CD4-positive, alpha-beta T cell (primary cell): ENCODE results near the gene ACAP3. TPM values are rescaled to one million over a fixed set of nuclear protein-coding genes. Genes with fewer than 3 reads are reported as not detected.

Experiments used
- ATAC-seq: fragments of 200-7000 bp; cut with Tn5 transposase; one replicate; pipeline ENCODE4 v1.10.0; 2022; ENCODE audit warnings: mild to moderate bottlenecking; ENCODE audit not compliant: poor library complexity
- CTCF ChIA-PET: fragments of 350-600 bp; sonication (Branson Sonifier 250); formaldehyde crosslinking; loops from one replicate; lab custom pipeline; 2021; ENCODE audit warnings: antibody characterized with exemption, inconsistent platforms; lab: Charles Lee
- POLR2A ChIA-PET: fragments of 350-600 bp; sonication (Branson Sonifier 250); formaldehyde crosslinking; loops from one replicate; lab custom pipeline; 2021; ENCODE audit warnings: antibody characterized with exemption, inconsistent platforms; lab: Charles Lee
- DNase-seq, 14 experiments: peaks; one replicate each; pipeline ENCODE4 v3.0.0-alpha.2; 2013 to 2020; ENCODE audit warnings: mixed read lengths in 2 of 14
- H3K27ac ChIP-seq, 2 donors: one replicate each; pipeline versions ENCODE4 v1.5.1 to v1.7.0; 2013; ENCODE audit warnings: low read length in 2 of 2, low read depth in 1 of 2, mild to moderate bottlenecking in 1 of 2
- H3K27me3 ChIP-seq, 2 experiments: 1 replicate in 1 of 2; 2 replicates in 1 of 2; pipeline versions ENCODE4 v1.6.1 to v1.7.0; 2013; ENCODE audit warnings: low read length in 2 of 2, control low read depth in 1 of 2, mild to moderate bottlenecking in 1 of 2, moderate library complexity in 1 of 2; ENCODE audit not compliant: insufficient read depth in 2 of 2, control insufficient read depth in 1 of 2
- H3K36me3 ChIP-seq: one replicate; pipeline ENCODE4 v1.6.1; 2013; ENCODE audit warnings: low read length, control low read depth; ENCODE audit not compliant: insufficient read depth
- H3K4me1 ChIP-seq: one replicate; pipeline ENCODE4 v1.6.1; 2013; ENCODE audit warnings: low read length, control low read depth; ENCODE audit not compliant: insufficient read depth
- H3K4me3 ChIP-seq: one replicate; pipeline ENCODE4 v1.5.1; 2013; ENCODE audit warnings: mild to moderate bottlenecking, low read length, moderate library complexity
- H3K9me3 ChIP-seq, 2 experiments: 1 replicate in 1 of 2; 2 replicates in 1 of 2; pipeline versions ENCODE4 v1.6.1 to v1.7.0; 2013; ENCODE audit warnings: low read length in 2 of 2, mild to moderate bottlenecking in 2 of 2, control low read depth in 1 of 2, moderate library complexity in 1 of 2; ENCODE audit not compliant: control insufficient read depth in 1 of 2, insufficient read depth in 1 of 2
- H3K27ac Mint-ChIP-seq: one replicate; pipeline ENCODE4 v1.8.0; 2020; ENCODE audit warnings: mixed read lengths
- H3K27me3 Mint-ChIP-seq: one replicate; pipeline ENCODE4 v1.8.0; 2021; ENCODE audit warnings: mixed read lengths
- H3K36me3 Mint-ChIP-seq: one replicate; pipeline ENCODE4 v1.8.0; 2021; ENCODE audit warnings: low read depth, mixed read lengths
- H3K4me1 Mint-ChIP-seq: one replicate; pipeline ENCODE4 v1.8.0; 2021; ENCODE audit warnings: low read depth, mixed read lengths
- H3K4me3 Mint-ChIP-seq: one replicate; pipeline ENCODE4 v1.8.0; 2020; ENCODE audit warnings: mild to moderate bottlenecking, mixed read lengths
- H3K9me3 Mint-ChIP-seq: one replicate; pipeline ENCODE4 v1.8.0; 2020; ENCODE audit warnings: mixed read lengths
- CTCF ChIP-seq: fragments of 200-600 bp; IDR thresholded peaks from one replicate; pipeline ENCODE4 v1.8.0; 2022; ENCODE audit warnings: antibody characterized with exemption, mild to moderate bottlenecking
- intact Hi-C, 2 experiments: fragments of 100-400 bp; cut with DNase I in 1 of 2; cut with micrococcal nuclease in 1 of 2; formaldehyde crosslinking; loops; one replicate each; pipeline versions ENCODE4 v1.15.1 to v1.9.0; 2023 to 2025; cut with DNase I, micrococcal nuclease
- total RNA-seq, 174 experiments: library from RNA in 2 of 174; stranded (reverse) in 2 of 174; gene quantifications; one replicate each; pipeline ENCODE4 v1.2.3 and lab custom pipeline; 2021 to 2026

ACAP3 gene
- total RNA-seq, 2 experiments from 2014 or later = 45.3 to 46.4 TPM

- no peak for ATAC-seq
- Histone ChIP-seq H3K9me3 (peaks cover 0 to 3% of the 10 kb centered on the region in 2 experiments), H3K27ac (no peak overlapping the region), H3K4me1 (peaks cover 14% of the 10 kb centered on the region), H3K36me3 (no peaks in the 10 kb centered on the region), H3K4me3 (no peak overlapping the region), H3K27me3 (no peaks in the 10 kb centered on the region)
- ChIA-PET POLR2A (no interaction called here), CTCF (no interaction called here)
- no peaks in the 10 kb centered on the region for H3K4me1 Mint-ChIP-seq
- DNase-seq = peak in 1 of 14 experiments; percentile 40
- H3K9me3 Mint-ChIP-seq = no peaks in the 10 kb centered on the region
- no peak overlapping the region for H3K4me3 Mint-ChIP-seq
- H3K27ac Mint-ChIP-seq = no peak overlapping the region
- intact Hi-C loops = no loop called here
- H3K27me3 Mint-ChIP-seq = no peaks in the 10 kb centered on the region
- H3K36me3 Mint-ChIP-seq = no peaks in the 10 kb centered on the region
- no peak for TF ChIP-seq CTCF
Observed at GRCh38 chr1:1287288-1288110, 20.2 kb downstream of the ACAP3 start.

DNA sequence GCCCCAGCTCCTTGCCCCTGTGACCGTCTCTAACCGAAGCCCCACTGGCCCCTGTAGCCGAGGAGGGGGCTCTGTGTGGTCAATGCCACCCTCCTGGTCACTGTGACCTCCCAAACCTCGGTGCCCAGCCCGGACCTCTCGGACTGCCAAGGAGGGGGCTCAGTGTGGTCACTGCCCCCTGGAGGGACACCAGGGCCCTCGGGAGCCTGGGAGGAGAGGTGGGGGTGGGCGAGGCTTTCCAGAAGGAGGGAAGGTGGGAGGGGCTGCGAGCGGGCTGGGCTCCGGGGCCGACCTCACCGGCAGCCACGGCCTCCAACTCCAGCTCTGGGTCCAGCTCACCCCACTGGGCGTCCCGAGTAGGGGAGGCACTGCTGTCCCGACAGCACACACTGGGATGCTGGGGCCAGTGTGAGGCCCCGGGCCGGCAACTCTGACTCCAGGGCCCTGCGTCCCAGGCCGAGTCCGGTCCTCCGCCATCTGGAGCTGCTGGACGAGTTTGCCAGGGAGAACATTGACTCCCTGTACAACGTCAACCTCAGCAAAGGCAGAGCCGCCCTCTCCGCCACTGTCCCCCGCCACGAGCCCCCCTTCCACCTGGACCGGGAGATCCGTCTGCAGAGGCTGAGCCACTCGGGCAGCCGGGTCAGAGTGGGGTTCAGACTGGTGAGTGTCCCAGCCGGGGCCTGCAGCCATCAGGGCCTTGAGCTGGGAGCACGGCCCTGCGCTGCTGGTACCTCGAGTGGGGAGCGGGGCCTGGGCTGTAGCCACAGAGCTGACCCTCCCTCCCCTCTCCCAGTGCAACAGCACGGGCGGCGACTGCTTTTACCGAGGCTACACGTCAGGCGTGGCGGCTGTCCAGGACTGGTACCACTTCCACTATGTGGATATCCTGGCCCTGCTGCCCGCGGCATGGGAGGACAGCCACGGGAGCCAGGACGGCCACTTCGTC, 21.1 kb downstream of the ACAP3 start:
- TF ChIP-seq CTCF = no peak
- no peaks in the 10 kb centered on the region for H3K4me1 Mint-ChIP-seq
- Histone ChIP-seq H3K9me3 (peaks cover 0 to 3% of the 10 kb centered on the region in 2 experiments), H3K36me3 (no peaks in the 10 kb centered on the region), H3K4me3 (no peak overlapping the region), H3K27ac (no peak overlapping the region), H3K27me3 (no peaks in the 10 kb centered on the region), H3K4me1 (peaks cover 7% of the 10 kb centered on the region)
- POLR2A ChIA-PET = no interaction called here
- no peaks in the 10 kb centered on the region for H3K36me3 Mint-ChIP-seq
- H3K9me3 Mint-ChIP-seq = no peaks in the 10 kb centered on the region
- CTCF ChIA-PET = no interaction called here
- intact Hi-C loops = no loop called here
- no peaks in the 10 kb centered on the region for H3K27me3 Mint-ChIP-seq
- H3K27ac Mint-ChIP-seq = no peak overlapping the region
- ATAC-seq = no peak
- peak in 1 of 14 experiments; percentile 26 for DNase-seq
- no peak overlapping the region for H3K4me3 Mint-ChIP-seq

DNA sequence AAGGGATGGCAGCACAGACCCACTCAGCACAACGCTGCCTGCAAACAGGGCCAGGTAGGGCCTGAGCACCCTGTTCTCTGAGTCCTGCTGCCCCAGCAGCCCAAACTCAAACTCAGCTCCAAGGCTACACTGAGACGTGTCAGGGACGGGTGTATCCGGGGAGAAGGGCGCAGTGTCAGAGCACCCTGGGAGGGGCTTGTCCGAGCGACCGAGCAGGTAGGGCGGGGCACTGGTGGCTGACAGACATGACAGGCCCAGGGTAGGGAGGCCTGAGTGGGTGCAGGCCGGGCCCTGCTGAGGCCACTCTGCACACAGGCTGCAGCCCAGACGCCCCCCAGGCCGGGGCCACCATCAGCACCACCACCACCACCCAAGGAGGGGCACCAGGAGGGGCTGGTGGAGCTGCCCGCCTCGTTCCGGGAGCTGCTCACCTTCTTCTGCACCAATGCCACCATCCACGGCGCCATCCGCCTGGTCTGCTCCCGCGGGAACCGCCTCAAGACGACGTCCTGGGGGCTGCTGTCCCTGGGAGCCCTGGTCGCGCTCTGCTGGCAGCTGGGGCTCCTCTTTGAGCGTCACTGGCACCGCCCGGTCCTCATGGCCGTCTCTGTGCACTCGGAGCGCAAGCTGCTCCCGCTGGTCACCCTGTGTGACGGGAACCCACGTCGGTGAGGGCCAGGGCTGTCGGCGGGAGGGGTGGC, 22.0 kb downstream of the ACAP3 start:
- ATAC-seq (no peak), DNase-seq (peak in 1 of 14 experiments; percentile 27)
- intact Hi-C loops = no loop called here
- peaks cover 0 to 3% of the 10 kb centered on the region in 2 experiments for H3K9me3 ChIP-seq
- Mint-ChIP-seq H3K9me3 (no peaks in the 10 kb centered on the region), H3K27ac (no peak overlapping the region), H3K4me1 (no peaks in the 10 kb centered on the region), H3K36me3 (no peaks in the 10 kb centered on the region), H3K4me3 (no peak overlapping the region), H3K27me3 (no peaks in the 10 kb centered on the region)
- peaks cover 4% of the 10 kb centered on the region for H3K4me1 ChIP-seq
- no peak for TF ChIP-seq CTCF
- ChIA-PET CTCF (no interaction called here), POLR2A (no interaction called here)
- no peak overlapping the region for H3K4me3 ChIP-seq
- no peaks in the 10 kb centered on the region for H3K36me3 ChIP-seq
- no peaks in the 10 kb centered on the region for H3K27me3 ChIP-seq
- H3K27ac ChIP-seq = no peak overlapping the region
